GM12878 (cell line): ENCODE measurements around the gene MYOM1. TPM values are rescaled to one million over a fixed set of nuclear protein-coding genes. Genes with fewer than 3 reads are reported as not detected.

Experiments used
- ATAC-seq: fragments of 200-7000 bp; cut with Tn5 transposase; 3 replicates; pipeline ENCODE4 v1.9.1; 2020; ENCODE audit warnings: mild to moderate bottlenecking, moderate library complexity
- BruUV-seq: library from RNA; stranded (reverse); fragments of 400-500 nt; replicated peaks from 2 replicates; lab custom pipeline; 2021; lab: Mats Ljungman, UMichigan
- CTCF ChIA-PET: fragments of 300-600 bp; sonication (Branson Sonifier 250); formaldehyde crosslinking; extraction: SDS; loops from one replicate; lab custom pipeline; 2021; ENCODE audit warnings: inconsistent platforms; lab: Yijun Ruan, JAX
- POLR2A ChIA-PET: fragments of 350-600 bp; formaldehyde crosslinking; extraction: SDS; loops from one replicate; lab custom pipeline; 2021; ENCODE audit warnings: inconsistent platforms; lab: Charles Lee
- RAD21 ChIA-PET: fragments of 300-600 bp; sonication (Branson Sonifier 250); formaldehyde crosslinking; loops from one replicate; lab custom pipeline; 2023; ENCODE audit warnings: antibody characterized with exemption; ENCODE audit not compliant: unreplicated experiment; lab: Charles Lee
- SMC1A ChIA-PET: fragments of 300-600 bp; sonication (Branson Sonifier 250); formaldehyde crosslinking; loops from one replicate; lab custom pipeline; 2023; ENCODE audit not compliant: unreplicated experiment, uncharacterized antibody; lab: Charles Lee
- DNase-seq: peaks from one replicate; pipeline ENCODE4 v3.0.0-alpha.2; 2011; ENCODE audit warnings: low read depth, low spot score
- FAIRE-seq: peaks from 3 replicates; lab custom pipeline; 2011; peaks lifted over from hg19 to GRCh38; lab: Jason Lieb, UNC
- H2AFZ ChIP-seq: 2 replicates; pipeline ENCODE4 v1.6.0; 2011; ENCODE audit warnings: low read depth, low read length, control low read depth; ENCODE audit not compliant: control insufficient read depth
- H3K27ac ChIP-seq: 2 replicates; pipeline ENCODE4 v1.5.1; 2011; ENCODE audit warnings: control low read depth; ENCODE audit not compliant: control insufficient read depth, insufficient read depth
- H3K27me3 ChIP-seq, 2 experiments: replicated peaks in 1 of 2; 2 replicates each; pipeline versions ENCODE4 v1.6.0 to v1.6.1; 2011; ENCODE audit warnings: low read length in 1 of 2; ENCODE audit not compliant: control insufficient read depth in 2 of 2, insufficient read depth in 2 of 2
- H3K36me3 ChIP-seq, 2 experiments: 2 replicates each; pipeline ENCODE4 v1.5.1; 2011; ENCODE audit warnings: low read length in 1 of 2; ENCODE audit not compliant: control insufficient read depth in 2 of 2, insufficient read depth in 2 of 2
- H3K4me1 ChIP-seq: 2 replicates; pipeline ENCODE4 v1.6.1; 2011; ENCODE audit warnings: mild to moderate bottlenecking, low read length, moderate library complexity, mixed read lengths; ENCODE audit not compliant: control insufficient read depth, insufficient read depth
- H3K4me2 ChIP-seq: 2 replicates; pipeline ENCODE4 v1.6.0; 2011; ENCODE audit warnings: control low read depth; ENCODE audit not compliant: control insufficient read depth, insufficient read depth
- H3K4me3 ChIP-seq: fragments of 200-600 bp; sonication (generic); 2 replicates; pipeline ENCODE4 v1.5.1; 2016
- H3K79me2 ChIP-seq: 2 replicates; pipeline ENCODE4 v1.6.0; 2011; ENCODE audit warnings: low read length; ENCODE audit not compliant: control insufficient read depth, insufficient read depth
- H3K9ac ChIP-seq: 2 replicates; pipeline ENCODE4 v1.8.0; 2011; ENCODE audit warnings: low read length, control low read depth, mixed read lengths; ENCODE audit not compliant: control insufficient read depth, insufficient read depth
- H3K9me3 ChIP-seq: replicated peaks from 3 replicates; pipeline ENCODE4 v1.5.1; 2011; ENCODE audit warnings: mild to moderate bottlenecking, low read length; ENCODE audit not compliant: control insufficient read depth, insufficient read depth
- H4K20me1 ChIP-seq: 2 replicates; pipeline ENCODE4 v1.6.0; 2011; ENCODE audit not compliant: control insufficient read depth, insufficient read depth
- BRCA1 ChIP-seq: IDR thresholded peaks from 2 replicates; pipeline ENCODE4 v1.6.1; 2011; ENCODE audit warnings: low read depth, low read length, improper control_type of control experiment
- DPF2 ChIP-seq: fragments of 450-650 bp; IDR thresholded peaks from 2 replicates; pipeline ENCODE4 v1.6.1; 2017; ENCODE audit warnings: mild to moderate bottlenecking
- IKZF2 ChIP-seq, 2 experiments: fragments of 450-650 bp; IDR thresholded peaks; 2 replicates each; pipeline ENCODE4 v1.6.1; 2017; ENCODE audit warnings: mild to moderate bottlenecking in 2 of 2, moderate library complexity in 2 of 2
- MEF2A ChIP-seq: IDR thresholded peaks from 2 replicates; pipeline ENCODE4 v1.6.1; 2011; ENCODE audit warnings: low read depth, mild to moderate bottlenecking, low read length, moderate library complexity; ENCODE audit not compliant: insufficient read depth
- PML ChIP-seq: IDR thresholded peaks from 2 replicates; pipeline ENCODE4 v1.6.1; 2012; ENCODE audit warnings: low read length, inconsistent platforms
- POLR2A ChIP-seq: IDR thresholded peaks from 2 replicates; pipeline ENCODE4 v1.6.1; 2011; ENCODE audit warnings: low read depth, mild to moderate bottlenecking, low read length
- POLR2AphosphoS2 ChIP-seq: IDR thresholded peaks from 2 replicates; pipeline ENCODE4 v1.6.1; 2011; ENCODE audit warnings: low read depth, mild to moderate bottlenecking, low read length, improper control_type of control experiment, moderate library complexity
- RCOR1 ChIP-seq: conservative IDR thresholded peaks from 2 replicates; pipeline ENCODE4 v1.6.1; 2012; ENCODE audit warnings: low read depth, low read length, improper control_type of control experiment
- TAF1 ChIP-seq: IDR thresholded peaks from 2 replicates; pipeline ENCODE4 v1.6.1; 2011; ENCODE audit warnings: mild to moderate bottlenecking, low read depth, low read length, borderline replicate concordance
- TCF7 ChIP-seq: IDR thresholded peaks from 2 replicates; pipeline ENCODE4 v1.6.1; 2014; ENCODE audit warnings: antibody characterized with exemption, borderline replicate concordance
- ZBED1 ChIP-seq: IDR thresholded peaks from 2 replicates; pipeline ENCODE4 v1.6.1; 2016; ENCODE audit warnings: borderline replicate concordance
- whole genome bisulfite sequencing: methylation state at CpG from one replicate; pipeline ENCODE4 v1.1.6; 2016; ENCODE audit warnings: low lambda C conversion rate; ENCODE audit not compliant: insufficient replicate concordance, insufficient coverage; ENCODE audit errors: missing lambda C conversion rate; 5-methylcytosine and 5-hydroxymethylcytosine counted together
- in situ Hi-C: fragments of 300-500 bp; cut with MboI; formaldehyde crosslinking; loops from 9 replicates; pipeline ENCODE4 v1.14.3; 2018; ENCODE audit warnings: mixed read lengths
- intact Hi-C: fragments of 100-400 bp; cut with micrococcal nuclease; formaldehyde crosslinking; loops from one replicate; pipeline ENCODE4 v1.14.2; 2022; ENCODE audit not compliant: unreplicated experiment
- polyA plus RNA-seq, 11 experiments: library from polyadenylated mRNA; depleted of rRNA in 4 of 11; unstranded in 6 of 11; stranded (reverse) in 5 of 11; fragments of >200 nt; fragmentation: Nextera tagmentation in 4 of 11; fragmentation: Illumina TruSeq in 1 of 11; extraction: Ambion mirVana in 4 of 11; extraction: Trizol in 1 of 11; gene quantifications; 1 replicate in 1 of 11; 2 replicates in 10 of 11; pipeline versions ENCODE4 v1.2.1 to v1.2.3, GENCODE V29; 2011 to 2016; ENCODE audit warnings: inconsistent platforms in 2 of 11, missing spikeins in 2 of 11, low read depth in 1 of 11
- total RNA-seq, 4 experiments: library from RNA; depleted of rRNA in 3 of 4; stranded (reverse); fragments of >200 nt in 3 of 4; fragmentation: Illumina TruSeq in 1 of 4; extraction: Trizol in 1 of 4; gene quantifications; 2 replicates each; pipeline versions ENCODE4 v1.2.1 to v1.2.3, GENCODE V29; 2013 to 2021
- TF ChIP-seq, protein P1 (sequence below): fragments of 450-650 bp; IDR thresholded peaks from 2 replicates; pipeline ENCODE4 v1.6.1; 2017; ENCODE audit warnings: mild to moderate bottlenecking
- TF ChIP-seq, protein P2 (sequence below): fragments of 450-650 bp; IDR thresholded peaks from 2 replicates; pipeline ENCODE4 v1.6.1; 2017; ENCODE audit warnings: mild to moderate bottlenecking, moderate library complexity
- TF ChIP-seq, protein P3 (sequence below): fragments of 450-650 bp; IDR thresholded peaks from 2 replicates; pipeline ENCODE4 v1.6.1; 2018; ENCODE audit warnings: mild to moderate bottlenecking, low read depth, moderate library complexity; ENCODE audit not compliant: partially characterized antibody

Gene MYOM1
- total and polyA plus RNA-seq, 10 of the 15 experiments (the other 5 are each of a cell fraction or from before 2014, with no cell fraction given), result 0.06 to 1.0 (median 0.57) TPM

DNA sequence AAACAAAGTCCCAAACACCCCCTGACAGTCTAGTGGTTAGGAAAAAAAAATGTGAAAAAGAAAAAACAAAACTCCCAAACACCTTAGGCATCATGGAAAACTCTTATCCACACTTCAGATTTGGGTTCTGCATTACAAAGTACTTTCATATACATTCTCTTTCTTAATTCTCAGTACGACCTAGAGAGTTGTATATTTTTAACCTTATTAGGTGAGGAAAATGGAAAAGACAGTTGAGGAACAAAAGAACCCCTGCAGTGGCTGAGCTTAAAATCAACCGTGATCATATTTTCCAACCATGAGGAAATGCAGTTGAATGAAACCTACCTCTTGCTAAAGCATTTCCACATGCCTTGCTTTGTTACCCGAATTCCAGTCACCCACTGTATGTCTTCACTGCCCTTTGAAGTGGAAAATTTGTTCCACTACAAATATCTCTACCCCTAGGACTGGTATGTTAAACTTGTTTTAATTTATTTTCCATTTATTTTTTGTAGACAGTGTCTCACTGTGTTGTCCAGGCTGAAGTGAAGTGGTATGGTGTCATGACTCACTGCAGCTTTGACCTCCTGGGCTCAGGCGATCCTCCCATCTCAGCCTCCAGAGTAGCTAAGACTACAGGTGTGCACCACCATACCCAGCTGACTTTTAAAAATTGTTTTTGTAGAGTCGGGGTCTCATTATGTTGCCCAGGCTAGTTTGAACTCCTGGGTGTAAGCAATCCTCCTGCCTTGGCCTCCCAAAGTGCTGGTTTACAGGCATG lies 149.9 kb downstream of the MYOM1 start (continued):
- TF ChIP-seq POLR2A, result no peak
- TF ChIP-seq, protein P1, sequence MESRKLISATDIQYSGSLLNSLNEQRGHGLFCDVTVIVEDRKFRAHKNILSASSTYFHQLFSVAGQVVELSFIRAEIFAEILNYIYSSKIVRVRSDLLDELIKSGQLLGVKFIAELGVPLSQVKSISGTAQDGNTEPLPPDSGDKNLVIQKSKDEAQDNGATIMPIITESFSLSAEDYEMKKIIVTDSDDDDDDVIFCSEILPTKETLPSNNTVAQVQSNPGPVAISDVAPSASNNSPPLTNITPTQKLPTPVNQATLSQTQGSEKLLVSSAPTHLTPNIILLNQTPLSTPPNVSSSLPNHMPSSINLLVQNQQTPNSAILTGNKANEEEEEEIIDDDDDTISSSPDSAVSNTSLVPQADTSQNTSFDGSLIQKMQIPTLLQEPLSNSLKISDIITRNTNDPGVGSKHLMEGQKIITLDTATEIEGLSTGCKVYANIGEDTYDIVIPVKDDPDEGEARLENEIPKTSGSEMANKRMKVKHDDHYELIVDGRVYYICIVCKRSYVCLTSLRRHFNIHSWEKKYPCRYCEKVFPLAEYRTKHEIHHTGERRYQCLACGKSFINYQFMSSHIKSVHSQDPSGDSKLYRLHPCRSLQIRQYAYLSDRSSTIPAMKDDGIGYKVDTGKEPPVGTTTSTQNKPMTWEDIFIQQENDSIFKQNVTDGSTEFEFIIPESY, result no peak
- TF ChIP-seq, all 136 proteins: peak for 0

DNA sequence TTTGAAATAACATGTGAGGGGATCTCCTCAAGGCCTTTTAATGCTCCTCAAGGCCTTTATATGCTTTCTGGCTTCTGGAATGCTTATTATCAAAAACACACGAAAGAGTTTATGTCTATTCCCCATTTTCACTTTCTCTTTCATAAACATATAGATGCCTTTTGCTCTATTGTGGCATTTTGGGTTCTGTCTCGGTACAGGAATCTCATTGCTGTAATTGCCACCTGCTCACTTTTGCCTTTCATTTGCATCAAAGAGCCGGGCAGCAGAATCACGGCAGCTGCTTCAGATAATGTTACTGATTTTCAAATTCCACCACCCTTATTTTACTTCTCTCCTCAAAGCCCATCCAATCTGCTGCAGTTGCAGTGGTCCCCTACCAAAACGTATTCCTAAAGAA lies 152.0 kb downstream of the MYOM1 start:
- ChIA-PET RAD21 (no interaction called here), CTCF (no interaction called here), POLR2A (no interaction called here), SMC1A (no interaction called here)
- Histone ChIP-seq H3K27me3 (no peaks in the 10 kb centered on the region), H2AFZ (peak overlapping the region; percentile 26), H3K4me2 (0 out of 2 replicates have a peak overlapping the region, but pooled peaks have one; percentile 48), H3K9me3 (no peaks in the 10 kb centered on the region), H4K20me1 (no peaks in the 10 kb centered on the region), H3K4me1 (no peaks in the 10 kb centered on the region), H3K9ac (no peak overlapping the region), H3K79me2 (no peaks in the 10 kb centered on the region), H3K36me3 (no peaks in the 10 kb centered on the region), H3K4me3 (no peak overlapping the region), H3K27ac (no peak overlapping the region)
- no peak for ATAC-seq
- no peak for FAIRE-seq
- DNase-seq, result no peak
- in situ Hi-C loops, result loop anchor here (5.0 kb wide), 1 partner anchor 135 kb away; no protein-coding TSS in a partner anchor
- BruUV-seq, result no TSS peak
- intact Hi-C loops, result no loop called here
- 27% methylated on average over 5 of the region's 5 CpGs for WGBS
- TF ChIP-seq ZBED1 (no peak), DPF2 (no peak), PML (no peak), IKZF2 (IDR thresholded peaks at IDR 0.05) (no peak), TAF1 (no peak), MEF2A (no peak), POLR2AphosphoS2 (no peak), TCF7 (no peak), BRCA1 (no peak), RCOR1 (no peak)
- TF ChIP-seq, protein P2, sequence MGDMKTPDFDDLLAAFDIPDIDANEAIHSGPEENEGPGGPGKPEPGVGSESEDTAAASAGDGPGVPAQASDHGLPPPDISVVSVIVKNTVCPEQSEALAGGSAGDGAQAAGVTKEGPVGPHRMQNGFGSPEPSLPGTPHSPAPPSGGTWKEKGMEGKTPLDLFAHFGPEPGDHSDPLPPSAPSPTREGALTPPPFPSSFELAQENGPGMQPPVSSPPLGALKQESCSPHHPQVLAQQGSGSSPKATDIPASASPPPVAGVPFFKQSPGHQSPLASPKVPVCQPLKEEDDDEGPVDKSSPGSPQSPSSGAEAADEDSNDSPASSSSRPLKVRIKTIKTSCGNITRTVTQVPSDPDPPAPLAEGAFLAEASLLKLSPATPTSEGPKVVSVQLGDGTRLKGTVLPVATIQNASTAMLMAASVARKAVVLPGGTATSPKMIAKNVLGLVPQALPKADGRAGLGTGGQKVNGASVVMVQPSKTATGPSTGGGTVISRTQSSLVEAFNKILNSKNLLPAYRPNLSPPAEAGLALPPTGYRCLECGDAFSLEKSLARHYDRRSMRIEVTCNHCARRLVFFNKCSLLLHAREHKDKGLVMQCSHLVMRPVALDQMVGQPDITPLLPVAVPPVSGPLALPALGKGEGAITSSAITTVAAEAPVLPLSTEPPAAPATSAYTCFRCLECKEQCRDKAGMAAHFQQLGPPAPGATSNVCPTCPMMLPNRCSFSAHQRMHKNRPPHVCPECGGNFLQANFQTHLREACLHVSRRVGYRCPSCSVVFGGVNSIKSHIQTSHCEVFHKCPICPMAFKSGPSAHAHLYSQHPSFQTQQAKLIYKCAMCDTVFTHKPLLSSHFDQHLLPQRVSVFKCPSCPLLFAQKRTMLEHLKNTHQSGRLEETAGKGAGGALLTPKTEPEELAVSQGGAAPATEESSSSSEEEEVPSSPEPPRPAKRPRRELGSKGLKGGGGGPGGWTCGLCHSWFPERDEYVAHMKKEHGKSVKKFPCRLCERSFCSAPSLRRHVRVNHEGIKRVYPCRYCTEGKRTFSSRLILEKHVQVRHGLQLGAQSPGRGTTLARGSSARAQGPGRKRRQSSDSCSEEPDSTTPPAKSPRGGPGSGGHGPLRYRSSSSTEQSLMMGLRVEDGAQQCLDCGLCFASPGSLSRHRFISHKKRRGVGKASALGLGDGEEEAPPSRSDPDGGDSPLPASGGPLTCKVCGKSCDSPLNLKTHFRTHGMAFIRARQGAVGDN, result no peak
- TF ChIP-seq, protein P3, sequence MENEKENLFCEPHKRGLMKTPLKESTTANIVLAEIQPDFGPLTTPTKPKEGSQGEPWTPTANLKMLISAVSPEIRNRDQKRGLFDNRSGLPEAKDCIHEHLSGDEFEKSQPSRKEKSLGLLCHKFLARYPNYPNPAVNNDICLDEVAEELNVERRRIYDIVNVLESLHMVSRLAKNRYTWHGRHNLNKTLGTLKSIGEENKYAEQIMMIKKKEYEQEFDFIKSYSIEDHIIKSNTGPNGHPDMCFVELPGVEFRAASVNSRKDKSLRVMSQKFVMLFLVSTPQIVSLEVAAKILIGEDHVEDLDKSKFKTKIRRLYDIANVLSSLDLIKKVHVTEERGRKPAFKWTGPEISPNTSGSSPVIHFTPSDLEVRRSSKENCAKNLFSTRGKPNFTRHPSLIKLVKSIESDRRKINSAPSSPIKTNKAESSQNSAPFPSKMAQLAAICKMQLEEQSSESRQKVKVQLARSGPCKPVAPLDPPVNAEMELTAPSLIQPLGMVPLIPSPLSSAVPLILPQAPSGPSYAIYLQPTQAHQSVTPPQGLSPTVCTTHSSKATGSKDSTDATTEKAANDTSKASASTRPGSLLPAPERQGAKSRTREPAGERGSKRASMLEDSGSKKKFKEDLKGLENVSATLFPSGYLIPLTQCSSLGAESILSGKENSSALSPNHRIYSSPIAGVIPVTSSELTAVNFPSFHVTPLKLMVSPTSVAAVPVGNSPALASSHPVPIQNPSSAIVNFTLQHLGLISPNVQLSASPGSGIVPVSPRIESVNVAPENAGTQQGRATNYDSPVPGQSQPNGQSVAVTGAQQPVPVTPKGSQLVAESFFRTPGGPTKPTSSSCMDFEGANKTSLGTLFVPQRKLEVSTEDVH, result no peak
